HepG2 (cell line): ENCODE results near the gene SHANK3. TPM values are rescaled to one million over a fixed set of nuclear protein-coding genes. Genes with fewer than 3 reads are reported as not detected.

Experiments used
- HHEX ChIP-seq: IDR thresholded peaks from 2 replicates; pipeline ENCODE4 v1.6.1; 2016; ENCODE audit warnings: control low read depth
- SP5 ChIP-seq: IDR thresholded peaks from 2 replicates; pipeline ENCODE4 v1.6.1; 2016; ENCODE audit warnings: low read depth, borderline replicate concordance
- TAF1 ChIP-seq: sonication (generic); formaldehyde crosslinking; IDR thresholded peaks from 2 replicates; pipeline ENCODE4 v1.4.0; 2020; ENCODE audit warnings: missing genetic modification reagents
- TEAD3 ChIP-seq: optimal IDR thresholded peaks from 2 replicates; pipeline ENCODE3; 2016; ENCODE audit warnings: borderline replicate concordance
- ZMAT3 ChIP-seq: sonication (generic); formaldehyde crosslinking; conservative IDR thresholded peaks from 2 replicates; pipeline ENCODE4 v1.7.0; 2021; ENCODE audit warnings: missing genetic modification reagents
- ZNF530 ChIP-seq: sonication (generic); formaldehyde crosslinking; IDR thresholded peaks from 2 replicates; pipeline ENCODE4 v1.5.0; 2020; ENCODE audit warnings: low read depth, mild to moderate bottlenecking, missing genetic modification reagents
- polyA plus RNA-seq, 8 experiments: library from polyadenylated mRNA; depleted of rRNA in 3 of 8; stranded (reverse) in 7 of 8; unstranded in 1 of 8; fragments of >200 nt; fragmentation: Illumina TruSeq in 4 of 8; extraction: Trizol in 4 of 8; gene quantifications; 2 replicates each; pipeline versions ENCODE4 v1.2.1 to v1.2.3, GENCODE V29; 2011 to 2016; ENCODE audit warnings: low read depth in 4 of 8, missing spikeins in 1 of 8, mixed read lengths in 1 of 8; ENCODE audit not compliant: insufficient read depth in 1 of 8
- total RNA-seq, 5 experiments: library from RNA; depleted of rRNA; stranded (reverse); fragments of >200 nt; fragmentation: Illumina TruSeq; extraction: Trizol; gene quantifications; 2 replicates each; pipeline ENCODE4 v1.2.3, GENCODE V29; 2016; ENCODE audit warnings: low read depth in 1 of 5
- TF ChIP-seq, protein P1 (sequence below): IDR thresholded peaks from 2 replicates; pipeline ENCODE4 v1.6.1; 2016; ENCODE audit warnings: missing compliant biosample characterization, missing genetic modification reagents, borderline replicate concordance
- TF ChIP-seq, protein P2 (sequence below): sonication (generic); formaldehyde crosslinking; IDR thresholded peaks from 2 replicates; pipeline ENCODE4 v1.4.0; 2020; ENCODE audit warnings: mild to moderate bottlenecking, missing genetic modification reagents, borderline replicate concordance
- TF ChIP-seq, protein P3 (sequence below): sonication (generic); formaldehyde crosslinking; IDR thresholded peaks from 2 replicates; pipeline ENCODE4 v1.5.1; 2020; ENCODE audit warnings: missing genetic modification reagents, mild to moderate bottlenecking, borderline replicate concordance
- TF ChIP-seq, protein P4 (sequence below): sonication (generic); formaldehyde crosslinking; IDR thresholded peaks from 2 replicates; pipeline ENCODE4 v1.5.0; 2020; ENCODE audit warnings: mild to moderate bottlenecking, missing genetic modification reagents, borderline replicate concordance
- TF ChIP-seq, protein P5 (sequence below): sonication (generic); formaldehyde crosslinking; IDR thresholded peaks from 2 replicates; pipeline ENCODE4 v1.5.0; 2020; ENCODE audit warnings: missing genetic modification reagents
- TF ChIP-seq, protein P6 (sequence below): sonication (generic); formaldehyde crosslinking; IDR thresholded peaks from 2 replicates; pipeline ENCODE4 v1.5.1; 2020; ENCODE audit warnings: missing genetic modification reagents, mild to moderate bottlenecking, borderline replicate concordance
- TF ChIP-seq, protein P7 (sequence below): sonication (generic); formaldehyde crosslinking; IDR thresholded peaks from 2 replicates; pipeline ENCODE4 v1.8.0; 2022; ENCODE audit warnings: mild to moderate bottlenecking, missing genetic modification reagents
- TF ChIP-seq, protein P8 (sequence below): sonication (generic); formaldehyde crosslinking; IDR thresholded peaks from 2 replicates; pipeline ENCODE4 v1.5.0; 2020; ENCODE audit warnings: mild to moderate bottlenecking, missing genetic modification reagents

The SHANK3 gene
- total and polyA plus RNA-seq, 2 of the 13 experiments (the other 11 are each of a cell fraction or from before 2014, with no cell fraction given), result 2.9 to 4.6 TPM

DNA sequence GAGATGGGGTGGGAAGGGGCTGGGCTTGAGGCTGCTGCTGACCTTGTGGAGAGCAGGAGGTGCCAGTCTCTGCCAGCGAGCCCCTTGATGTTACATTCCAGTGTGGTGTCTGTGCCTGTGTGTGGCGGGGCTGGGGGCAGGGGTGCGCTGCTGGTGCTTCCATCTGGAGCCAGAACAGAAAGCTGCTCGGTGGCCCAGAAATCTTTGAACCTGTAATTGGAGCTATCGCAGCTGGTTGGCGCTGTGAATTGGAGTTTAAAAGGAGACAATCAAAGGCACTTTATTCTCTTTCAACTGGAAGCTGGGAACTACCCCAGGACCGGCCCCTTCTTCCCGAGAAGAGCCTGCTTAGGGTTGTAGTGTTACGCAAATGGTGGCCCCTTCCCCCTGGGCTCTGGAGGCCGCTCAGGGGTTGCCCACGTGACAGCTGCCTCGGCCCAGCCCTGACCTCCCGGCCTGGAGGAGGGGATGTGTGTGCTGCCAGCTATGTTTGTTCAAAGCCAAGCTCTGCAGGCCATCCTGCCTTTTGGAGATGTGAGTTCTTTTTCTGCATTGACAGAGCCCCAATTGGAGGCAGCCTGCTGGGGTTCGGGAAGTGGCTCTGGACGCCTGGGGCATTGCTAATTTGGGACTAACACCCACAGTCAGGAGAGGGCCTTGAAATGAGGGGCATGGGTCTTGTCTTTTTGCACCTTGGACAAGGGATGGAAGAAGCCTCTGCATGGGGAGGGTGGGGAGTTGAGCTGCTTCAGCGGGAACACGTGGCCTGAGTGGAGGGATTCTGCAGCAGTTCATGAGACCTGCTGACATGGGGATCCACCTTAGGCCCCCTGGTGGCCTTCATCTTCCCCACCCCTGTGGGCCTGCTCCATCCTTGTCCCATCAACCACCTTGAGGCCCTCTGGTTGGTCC is 30.7 kb upstream of the SHANK3 start (continued):
- TF ChIP-seq, protein P1, sequence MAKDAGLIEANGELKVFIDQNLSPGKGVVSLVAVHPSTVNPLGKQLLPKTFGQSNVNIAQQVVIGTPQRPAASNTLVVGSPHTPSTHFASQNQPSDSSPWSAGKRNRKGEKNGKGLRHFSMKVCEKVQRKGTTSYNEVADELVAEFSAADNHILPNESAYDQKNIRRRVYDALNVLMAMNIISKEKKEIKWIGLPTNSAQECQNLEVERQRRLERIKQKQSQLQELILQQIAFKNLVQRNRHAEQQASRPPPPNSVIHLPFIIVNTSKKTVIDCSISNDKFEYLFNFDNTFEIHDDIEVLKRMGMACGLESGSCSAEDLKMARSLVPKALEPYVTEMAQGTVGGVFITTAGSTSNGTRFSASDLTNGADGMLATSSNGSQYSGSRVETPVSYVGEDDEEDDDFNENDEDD (CRISPR knock-in tag), result peak; percentile 82; the same call in 1 of the 2 replicates
- TF ChIP-seq, protein P2, sequence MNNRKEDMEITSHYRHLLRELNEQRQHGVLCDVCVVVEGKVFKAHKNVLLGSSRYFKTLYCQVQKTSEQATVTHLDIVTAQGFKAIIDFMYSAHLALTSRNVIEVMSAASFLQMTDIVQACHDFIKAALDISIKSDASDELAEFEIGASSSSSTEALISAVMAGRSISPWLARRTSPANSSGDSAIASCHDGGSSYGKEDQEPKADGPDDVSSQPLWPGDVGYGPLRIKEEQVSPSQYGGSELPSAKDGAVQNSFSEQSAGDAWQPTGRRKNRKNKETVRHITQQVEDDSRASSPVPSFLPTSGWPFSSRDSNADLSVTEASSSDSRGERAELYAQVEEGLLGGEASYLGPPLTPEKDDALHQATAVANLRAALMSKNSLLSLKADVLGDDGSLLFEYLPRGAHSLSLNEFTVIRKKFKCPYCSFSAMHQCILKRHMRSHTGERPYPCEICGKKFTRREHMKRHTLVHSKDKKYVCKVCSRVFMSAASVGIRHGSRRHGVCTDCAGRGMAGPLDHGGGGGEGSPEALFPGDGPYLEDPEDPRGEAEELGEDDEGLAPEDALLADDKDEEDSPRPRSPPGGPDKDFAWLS (CRISPR knock-in tag), result no peak
- TF ChIP-seq SP5 (CRISPR knock-in tag) (peak; percentile 85), ZMAT3 (CRISPR knock-in tag) (no peak), ZNF530 (CRISPR knock-in tag) (no peak), HHEX (CRISPR knock-in tag) (no peak), TAF1 (CRISPR knock-in tag) (peak; percentile 38; the same call in 1 of the 2 replicates), TEAD3 (CRISPR knock-in tag) (peak; percentile 7)
- TF ChIP-seq, protein P3, sequence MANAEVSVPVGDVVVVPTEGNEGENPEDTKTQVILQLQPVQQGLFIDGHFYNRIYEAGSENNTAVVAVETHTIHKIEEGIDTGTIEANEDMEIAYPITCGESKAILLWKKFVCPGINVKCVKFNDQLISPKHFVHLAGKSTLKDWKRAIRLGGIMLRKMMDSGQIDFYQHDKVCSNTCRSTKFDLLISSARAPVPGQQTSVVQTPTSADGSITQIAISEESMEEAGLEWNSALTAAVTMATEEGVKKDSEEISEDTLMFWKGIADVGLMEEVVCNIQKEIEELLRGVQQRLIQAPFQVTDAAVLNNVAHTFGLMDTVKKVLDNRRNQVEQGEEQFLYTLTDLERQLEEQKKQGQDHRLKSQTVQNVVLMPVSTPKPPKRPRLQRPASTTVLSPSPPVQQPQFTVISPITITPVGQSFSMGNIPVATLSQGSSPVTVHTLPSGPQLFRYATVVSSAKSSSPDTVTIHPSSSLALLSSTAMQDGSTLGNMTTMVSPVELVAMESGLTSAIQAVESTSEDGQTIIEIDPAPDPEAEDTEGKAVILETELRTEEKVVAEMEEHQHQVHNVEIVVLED (CRISPR knock-in tag), result peak; percentile 37; the same call in 1 of the 2 replicates
- TF ChIP-seq, protein P4, sequence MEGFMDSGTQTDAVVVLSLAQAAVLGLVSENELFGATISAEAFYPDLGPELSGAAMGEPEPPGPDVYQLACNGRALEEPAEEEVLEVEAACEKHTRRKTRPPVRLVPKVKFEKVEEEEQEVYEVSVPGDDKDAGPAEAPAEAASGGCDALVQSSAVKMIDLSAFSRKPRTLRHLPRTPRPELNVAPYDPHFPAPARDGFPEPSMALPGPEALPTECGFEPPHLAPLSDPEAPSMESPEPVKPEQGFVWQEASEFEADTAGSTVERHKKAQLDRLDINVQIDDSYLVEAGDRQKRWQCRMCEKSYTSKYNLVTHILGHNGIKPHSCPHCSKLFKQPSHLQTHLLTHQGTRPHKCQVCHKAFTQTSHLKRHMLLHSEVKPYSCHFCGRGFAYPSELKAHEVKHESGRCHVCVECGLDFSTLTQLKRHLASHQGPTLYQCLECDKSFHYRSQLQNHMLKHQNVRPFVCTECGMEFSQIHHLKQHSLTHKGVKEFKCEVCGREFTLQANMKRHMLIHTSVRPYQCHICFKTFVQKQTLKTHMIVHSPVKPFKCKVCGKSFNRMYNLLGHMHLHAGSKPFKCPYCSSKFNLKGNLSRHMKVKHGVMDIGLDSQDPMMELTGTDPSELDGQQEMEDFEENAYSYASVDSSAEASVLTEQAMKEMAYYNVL (CRISPR knock-in tag), result peak; percentile 84; the same call in 1 of the 2 replicates
- TF ChIP-seq, protein P5, sequence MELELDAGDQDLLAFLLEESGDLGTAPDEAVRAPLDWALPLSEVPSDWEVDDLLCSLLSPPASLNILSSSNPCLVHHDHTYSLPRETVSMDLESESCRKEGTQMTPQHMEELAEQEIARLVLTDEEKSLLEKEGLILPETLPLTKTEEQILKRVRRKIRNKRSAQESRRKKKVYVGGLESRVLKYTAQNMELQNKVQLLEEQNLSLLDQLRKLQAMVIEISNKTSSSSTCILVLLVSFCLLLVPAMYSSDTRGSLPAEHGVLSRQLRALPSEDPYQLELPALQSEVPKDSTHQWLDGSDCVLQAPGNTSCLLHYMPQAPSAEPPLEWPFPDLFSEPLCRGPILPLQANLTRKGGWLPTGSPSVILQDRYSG, result 0 out of 2 replicates have a peak, but pooled peaks have one; percentile 55
- TF ChIP-seq, protein P6, sequence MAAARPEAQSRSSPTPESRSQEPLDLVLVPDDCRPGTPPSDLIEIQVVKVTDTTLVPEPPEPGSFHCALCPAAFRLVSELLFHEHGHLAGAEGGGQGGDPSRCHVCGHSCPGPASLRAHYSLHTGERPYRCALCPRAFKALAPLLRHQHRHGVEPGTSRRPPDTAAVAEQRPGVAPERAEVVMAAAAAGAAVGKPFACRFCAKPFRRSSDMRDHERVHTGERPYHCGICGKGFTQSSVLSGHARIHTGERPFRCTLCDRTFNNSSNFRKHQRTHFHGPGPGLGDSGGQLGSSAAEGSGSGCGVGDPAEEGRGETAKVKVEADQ (CRISPR knock-in tag), result peak; percentile 44; the same call in 1 of the 2 replicates
- TF ChIP-seq, protein P7, sequence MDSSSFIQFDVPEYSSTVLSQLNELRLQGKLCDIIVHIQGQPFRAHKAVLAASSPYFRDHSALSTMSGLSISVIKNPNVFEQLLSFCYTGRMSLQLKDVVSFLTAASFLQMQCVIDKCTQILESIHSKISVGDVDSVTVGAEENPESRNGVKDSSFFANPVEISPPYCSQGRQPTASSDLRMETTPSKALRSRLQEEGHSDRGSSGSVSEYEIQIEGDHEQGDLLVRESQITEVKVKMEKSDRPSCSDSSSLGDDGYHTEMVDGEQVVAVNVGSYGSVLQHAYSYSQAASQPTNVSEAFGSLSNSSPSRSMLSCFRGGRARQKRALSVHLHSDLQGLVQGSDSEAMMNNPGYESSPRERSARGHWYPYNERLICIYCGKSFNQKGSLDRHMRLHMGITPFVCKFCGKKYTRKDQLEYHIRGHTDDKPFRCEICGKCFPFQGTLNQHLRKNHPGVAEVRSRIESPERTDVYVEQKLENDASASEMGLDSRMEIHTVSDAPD (CRISPR knock-in tag), result peak; percentile 64; the same call in 1 of the 2 replicates
- TF ChIP-seq, protein P8, sequence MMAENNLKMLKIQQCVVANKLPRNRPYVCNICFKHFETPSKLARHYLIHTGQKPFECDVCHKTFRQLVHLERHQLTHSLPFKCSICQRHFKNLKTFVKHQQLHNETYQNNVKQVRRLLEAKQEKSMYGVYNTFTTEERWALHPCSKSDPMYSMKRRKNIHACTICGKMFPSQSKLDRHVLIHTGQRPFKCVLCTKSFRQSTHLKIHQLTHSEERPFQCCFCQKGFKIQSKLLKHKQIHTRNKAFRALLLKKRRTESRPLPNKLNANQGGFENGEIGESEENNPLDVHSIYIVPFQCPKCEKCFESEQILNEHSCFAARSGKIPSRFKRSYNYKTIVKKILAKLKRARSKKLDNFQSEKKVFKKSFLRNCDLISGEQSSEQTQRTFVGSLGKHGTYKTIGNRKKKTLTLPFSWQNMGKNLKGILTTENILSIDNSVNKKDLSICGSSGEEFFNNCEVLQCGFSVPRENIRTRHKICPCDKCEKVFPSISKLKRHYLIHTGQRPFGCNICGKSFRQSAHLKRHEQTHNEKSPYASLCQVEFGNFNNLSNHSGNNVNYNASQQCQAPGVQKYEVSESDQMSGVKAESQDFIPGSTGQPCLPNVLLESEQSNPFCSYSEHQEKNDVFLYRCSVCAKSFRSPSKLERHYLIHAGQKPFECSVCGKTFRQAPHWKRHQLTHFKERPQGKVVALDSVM (CRISPR knock-in tag), result peak; percentile 67; the same call in 1 of the 2 replicates
